Measurements from ENCODE around the gene ARL5C.

ARL5C gene

GRCh38 chr17:39165841-39166349 is at the start of gene ARL5C:
TSS of gene ARL5C (minus strand) at chr17:39166161. CDS start at chr17:39165760, 401 bp downstream.
- DNase-seq: no peak
- intact Hi-C loops (cut with DNase I): no loop called here

GRCh38 chr17:39213852-39214251 is 47.9 kb upstream of the ARL5C start:
- intact Hi-C loops (cut with DNase I): no loop called here
- peak in 2 of 10 donors; percentile 71 to 83 for DNase-seq

- intact Hi-C loops (cut with DNase I): no loop called here
- DNase-seq: peak in 2 of 10 donors; percentile 80 to 81
Observed at GRCh38 chr17:39212841-39213480, 47.0 kb upstream of the ARL5C start.

GRCh38 chr17:39212195-39212810 is 46.3 kb upstream of the ARL5C start:
- intact Hi-C loops (cut with DNase I): no loop called here
- DNase-seq: peak in 6 of 10 donors; percentile 47 to 91 (median 76)

GRCh38 chr17:39210093-39210434 is 44.1 kb upstream of the ARL5C start:
- intact Hi-C loops (cut with DNase I): no loop called here
- no peak for DNase-seq

GRCh38 chr17:39209317-39210092 is 43.5 kb upstream of the ARL5C start:
- intact Hi-C loops (cut with DNase I): loop anchor here (5.0 kb wide), 1 partner anchor 33 kb away; no protein-coding TSS in a partner anchor
- DNase-seq: peak in 8 of 10 donors; percentile 32 to 96 (median 75)

GRCh38 chr17:39208893-39209292 is 42.9 kb upstream of the ARL5C start:
- peak in 1 of 10 donors; percentile 87 for DNase-seq
- intact Hi-C loops (cut with DNase I): loop anchor here (5.0 kb wide), 1 partner anchor 33 kb away; no protein-coding TSS in a partner anchor

GRCh38 chr17:39208136-39208535 is 42.2 kb upstream of the ARL5C start:
- intact Hi-C loops (cut with DNase I): loop anchor here (5.0 kb wide), 1 partner anchor 34 kb away; no protein-coding TSS in a partner anchor
- peak in 8 of 10 donors; percentile 73 to 97 (median 88) for DNase-seq

- DNase-seq: no peak
- intact Hi-C loops (cut with DNase I): loop anchor here (5.0 kb wide), 1 partner anchor 37 kb away; no protein-coding TSS in a partner anchor
Observed at GRCh38 chr17:39205112-39205526, 39.2 kb upstream of the ARL5C start.

GRCh38 chr17:39204245-39204644 is 38.3 kb upstream of the ARL5C start:
- DNase-seq: no peak
- intact Hi-C loops (cut with DNase I): no loop called here

- intact Hi-C loops (cut with DNase I): no loop called here
- DNase-seq: no peak
Observed at GRCh38 chr17:39200957-39201510, 35.1 kb upstream of the ARL5C start.

GRCh38 chr17:39200070-39200879 is 34.3 kb upstream of the ARL5C start, which contains the start of gene RPL19:
TSS of gene RPL19 (plus strand) at chr17:39200283. CDS start at chr17:39200345, 62 bp downstream.
- DNase-seq: peak in 9 of 10 donors; percentile 64 to 96 (median 77)
- intact Hi-C loops (cut with DNase I): no loop called here

GRCh38 chr17:39199820-39200069 is 33.8 kb upstream of the ARL5C start:
- intact Hi-C loops (cut with DNase I): loop anchor here (5.0 kb wide), 1 partner anchor 47 kb away; the partner anchor contains the start of gene PLXDC1
- DNase-seq: peak; percentile 77 to 96 (median 85)

GRCh38 chr17:39198186-39198566 is 32.2 kb upstream of the ARL5C start:
- DNase-seq: no peak
- intact Hi-C loops (cut with DNase I): loop anchor here (5.0 kb wide), 1 partner anchor 46 kb away; the partner anchor contains the start of gene PLXDC1

- intact Hi-C loops (cut with DNase I): loop anchor here (5.0 kb wide), 1 partner anchor 45 kb away; the partner anchor contains the start of gene PLXDC1
- DNase-seq: peak; percentile 60 to 97 (median 79)
Observed at GRCh38 chr17:39197380-39198185, 31.6 kb upstream of the ARL5C start, which contains the start of gene CACNB1. TSS of gene CACNB1 (minus strand) at chr17:39197669. CDS start at chr17:39197495, 174 bp downstream.

- intact Hi-C loops (cut with DNase I): loop anchor here (5.0 kb wide), 1 partner anchor 45 kb away; the partner anchor contains the start of gene PLXDC1
- no peak for DNase-seq
Observed at GRCh38 chr17:39196808-39197291, 30.9 kb upstream of the ARL5C start.

- intact Hi-C loops (cut with DNase I): loop anchor here (5.0 kb wide), 1 partner anchor 44 kb away; the partner anchor contains the start of gene PLXDC1
- no peak for DNase-seq
Observed at GRCh38 chr17:39196241-39196807, 30.4 kb upstream of the ARL5C start.

Data from posterior cingulate gyrus (tissue), 11 donors.